NCI-H1048 (cell line): ENCODE measurements around the gene RPL18A.

Experiments
- DNase-seq: peaks from one replicate; lab custom pipeline; 2025; lab: John Stamatoyannopoulos, UW

The RPL18A gene

GRCh38 chr19:17859533-17860330 lies at the start of gene RPL18A:
RPL18A (plus strand) TSS chr19:17859910; CDS start chr19:17859957, 47 bp downstream.
- DNase-seq = peak; percentile 98

GRCh38 chr19:17811103-17811502 lies 48.6 kb upstream of the RPL18A start:
- DNase-seq = no peak

- no peak for DNase-seq
Observed at GRCh38 chr19:17811681-17812080, 48.0 kb upstream of the RPL18A start.

GRCh38 chr19:17812099-17812498 lies 47.6 kb upstream of the RPL18A start:
- DNase-seq = no peak

- no peak for DNase-seq
Observed at GRCh38 chr19:17817668-17818363, 41.9 kb upstream of the RPL18A start.

- no peak for DNase-seq
Observed at GRCh38 chr19:17821190-17821589, 38.5 kb upstream of the RPL18A start, which contains the start of gene INSL3. INSL3 (minus strand) TSS chr19:17821519; CDS start chr19:17821506, 13 bp downstream.

- DNase-seq = no peak
Observed at GRCh38 chr19:17824339-17824738, 35.4 kb upstream of the RPL18A start.

GRCh38 chr19:17826508-17827056 lies 33.1 kb upstream of the RPL18A start:
- no peak for DNase-seq

GRCh38 chr19:17829855-17830566 lies 29.7 kb upstream of the RPL18A start:
- DNase-seq = no peak

- peak; percentile 63 for DNase-seq
Observed at GRCh38 chr19:17830567-17831418, 28.9 kb upstream of the RPL18A start.

GRCh38 chr19:17831419-17831888 lies 28.3 kb upstream of the RPL18A start:
- DNase-seq = no peak

- no peak for DNase-seq
Observed at GRCh38 chr19:17832443-17833208, 27.1 kb upstream of the RPL18A start.

- DNase-seq = no peak
Observed at GRCh38 chr19:17834350-17835181, 25.1 kb upstream of the RPL18A start.

GRCh38 chr19:17835182-17836006 lies 24.3 kb upstream of the RPL18A start:
- no peak for DNase-seq

GRCh38 chr19:17836530-17836929 lies 23.2 kb upstream of the RPL18A start:
- no peak for DNase-seq

- no peak for DNase-seq
Observed at GRCh38 chr19:17837972-17838371, 21.7 kb upstream of the RPL18A start.

- DNase-seq = no peak
Observed at GRCh38 chr19:17840019-17840418, 19.7 kb upstream of the RPL18A start.

- no peak for DNase-seq
Observed at GRCh38 chr19:17841371-17841809, 18.3 kb upstream of the RPL18A start.
